Naive thymus-derived CD4-positive, alpha-beta T cell (primary cell): ENCODE data around the gene ANGPT4. TPM values are rescaled to one million over a fixed set of nuclear protein-coding genes. Genes with fewer than 3 reads are reported as not detected.

Experiments
- ATAC-seq: fragments of 150-1000 bp; cut with Tn5 transposase; 2 replicates; pipeline ENCODE4 v1.10.0; 2021; ENCODE audit warnings: mild to moderate bottlenecking, moderate library complexity
- CTCF ChIA-PET: fragments of 350-600 bp; sonication (Branson Sonifier 250); formaldehyde crosslinking; loops from one replicate; lab custom pipeline; 2021; ENCODE audit warnings: antibody characterized with exemption; lab: Charles Lee
- POLR2A ChIA-PET: fragments of 350-600 bp; sonication (Branson Sonifier 250); formaldehyde crosslinking; loops from one replicate; lab custom pipeline; 2021; ENCODE audit warnings: antibody characterized with exemption, inconsistent platforms; lab: Charles Lee
- DNase-seq, 9 donors: peaks; one replicate each; pipeline versions ENCODE4 v3.0.0 to v3.0.0-alpha.2; 2020 to 2022; ENCODE audit warnings: mixed read lengths in 1 of 9
- H3K27ac ChIP-seq: one replicate; pipeline ENCODE4 v1.7.0; 2013; ENCODE audit warnings: mild to moderate bottlenecking, low read depth, low read length, moderate library complexity
- H3K27me3 ChIP-seq, 2 donors: one replicate each; pipeline ENCODE4 v1.7.0; 2013; ENCODE audit warnings: low read length in 2 of 2, mild to moderate bottlenecking in 2 of 2, moderate library complexity in 2 of 2; ENCODE audit not compliant: control insufficient read depth in 2 of 2, insufficient read depth in 2 of 2
- H3K36me3 ChIP-seq, 3 experiments: 1 replicate in 2 of 3; 2 replicates in 1 of 3; pipeline ENCODE4 v1.7.0; 2013; ENCODE audit warnings: low read length in 3 of 3, mild to moderate bottlenecking in 3 of 3, moderate library complexity in 1 of 3; ENCODE audit not compliant: insufficient read depth in 3 of 3, control insufficient read depth in 2 of 3
- H3K4me1 ChIP-seq, 2 donors: one replicate each; pipeline ENCODE4 v1.7.0; 2013; ENCODE audit warnings: low read length in 2 of 2, mild to moderate bottlenecking in 2 of 2, moderate library complexity in 1 of 2; ENCODE audit not compliant: control insufficient read depth in 2 of 2, insufficient read depth in 2 of 2
- H3K4me3 ChIP-seq: 2 replicates; pipeline ENCODE4 v1.7.0; 2013; ENCODE audit warnings: mild to moderate bottlenecking, low read length
- H3K9me3 ChIP-seq, 3 experiments: 1 replicate in 2 of 3; 2 replicates in 1 of 3; pipeline ENCODE4 v1.7.0; 2013; ENCODE audit warnings: low read length in 3 of 3; ENCODE audit not compliant: control insufficient read depth in 2 of 3
- H3K27ac Mint-ChIP-seq, 9 donors: one replicate each; pipeline ENCODE4 v1.8.0; 2020 to 2022; ENCODE audit warnings: mixed read lengths in 9 of 9, mild to moderate bottlenecking in 8 of 9, moderate library complexity in 5 of 9, inconsistent platforms in 2 of 9
- H3K27me3 Mint-ChIP-seq, 5 donors: one replicate each; pipeline ENCODE4 v1.8.0; 2021 to 2022; ENCODE audit warnings: mixed read lengths in 5 of 5, mild to moderate bottlenecking in 1 of 5
- H3K36me3 Mint-ChIP-seq, 5 donors: one replicate each; pipeline ENCODE4 v1.8.0; 2020 to 2022; ENCODE audit warnings: mixed read lengths in 5 of 5, mild to moderate bottlenecking in 3 of 5, inconsistent platforms in 1 of 5
- H3K4me1 Mint-ChIP-seq, 7 donors: one replicate each; pipeline ENCODE4 v1.8.0; 2020 to 2022; ENCODE audit warnings: mixed read lengths in 7 of 7, mild to moderate bottlenecking in 3 of 7, inconsistent platforms in 1 of 7
- H3K4me3 Mint-ChIP-seq, 10 donors: one replicate each; pipeline ENCODE4 v1.8.0; 2020 to 2022; ENCODE audit warnings: mild to moderate bottlenecking in 10 of 10, mixed read lengths in 10 of 10, moderate library complexity in 6 of 10, inconsistent platforms in 2 of 10
- H3K9me3 Mint-ChIP-seq, 11 donors: one replicate each; pipeline ENCODE4 v1.8.0; 2020 to 2022; ENCODE audit warnings: mixed read lengths in 11 of 11, mild to moderate bottlenecking in 4 of 11, inconsistent platforms in 1 of 11, moderate library complexity in 1 of 11
- intact Hi-C, 2 donors: fragments of 100-400 bp; cut with micrococcal nuclease; formaldehyde crosslinking; loops; one replicate each; pipeline ENCODE4 v1.15.1; 2023
- polyA plus RNA-seq, 2 donors: library from polyadenylated mRNA; unstranded; fragments of 300-500 nt; fragmentation: Illumina TruSeq; gene quantifications; one replicate each; pipeline ENCODE4 v1.2.3, GENCODE V29; 2021
- total RNA-seq, 6 experiments: library from RNA in 5 of 6; stranded (reverse) in 5 of 6; gene quantifications; 1 replicate in 5 of 6; 2 replicates in 1 of 6; pipeline ENCODE4 v1.2.3 and lab custom pipeline; 2021 to 2026

Gene ANGPT4
- total and polyA plus RNA-seq, 7 experiments from 2014 or later = not detected

GRCh38 chr20:952196-952795, 36.2 kb upstream of the ANGPT4 start:
- no peaks in the 10 kb centered on the region for H3K36me3 ChIP-seq
- H3K4me3 ChIP-seq = no peak overlapping the region
- CTCF ChIA-PET = interaction anchor here (1.0 kb wide), 2 partner anchors 134 to 261 kb away, joined by 3 read pairs; no protein-coding TSS in a partner anchor
- Mint-ChIP-seq H3K4me3 (no peak overlapping the region), H3K9me3 (no peaks in the 10 kb centered on the region), H3K36me3 (no peaks in the 10 kb centered on the region), H3K27ac (no peak overlapping the region), H3K4me1 (peaks cover 0 to 5% (median 0%) of the 10 kb centered on the region in 7 donors), H3K27me3 (peaks cover 32 to 56% (median 41%) of the 10 kb centered on the region in 5 donors)
- H3K9me3 ChIP-seq = no peaks in the 10 kb centered on the region
- intact Hi-C loops = loop anchor here in 1 of 2 donors (10.0 kb wide), 1 partner anchor 67 kb away; no protein-coding TSS in a partner anchor
- H3K27ac ChIP-seq = no peak overlapping the region
- ATAC-seq (no peak), DNase-seq (no peak)
- no peaks in the 10 kb centered on the region for H3K27me3 ChIP-seq
- no peaks in the 10 kb centered on the region for H3K4me1 ChIP-seq
- POLR2A ChIA-PET = no interaction called here

GRCh38 chr20:951384-952169, 35.4 kb upstream of the ANGPT4 start:
- H3K27me3 ChIP-seq = no peaks in the 10 kb centered on the region
- Mint-ChIP-seq H3K4me3 (no peak overlapping the region), H3K27ac (no peak overlapping the region), H3K9me3 (no peaks in the 10 kb centered on the region), H3K36me3 (no peaks in the 10 kb centered on the region), H3K27me3 (peaks cover 33 to 55% (median 42%) of the 10 kb centered on the region in 5 donors), H3K4me1 (peaks cover 0 to 5% (median 0%) of the 10 kb centered on the region in 7 donors)
- ATAC-seq (no peak), DNase-seq (no peak)
- no peak overlapping the region for H3K4me3 ChIP-seq
- no peaks in the 10 kb centered on the region for H3K36me3 ChIP-seq
- H3K4me1 ChIP-seq = no peaks in the 10 kb centered on the region
- H3K27ac ChIP-seq = no peak overlapping the region
- POLR2A ChIA-PET = no interaction called here
- H3K9me3 ChIP-seq = no peaks in the 10 kb centered on the region
- intact Hi-C loops = loop anchor here in 1 of 2 donors (10.0 kb wide), 1 partner anchor 67 kb away; no protein-coding TSS in a partner anchor
- CTCF ChIA-PET = no interaction called here

- POLR2A ChIA-PET = no interaction called here
- Histone ChIP-seq H3K27ac (no peak overlapping the region), H3K4me3 (no peak overlapping the region), H3K9me3 (no peaks in the 10 kb centered on the region), H3K36me3 (no peaks in the 10 kb centered on the region), H3K27me3 (no peaks in the 10 kb centered on the region), H3K4me1 (no peaks in the 10 kb centered on the region)
- intact Hi-C loops = loop anchor here in 1 of 2 donors (10.0 kb wide), 1 partner anchor 65 kb away; no protein-coding TSS in a partner anchor
- H3K4me1 Mint-ChIP-seq = peaks cover 0 to 5% (median 0%) of the 10 kb centered on the region in 7 donors
- ATAC-seq (no peak), DNase-seq (no peak)
- CTCF ChIA-PET = no interaction called here
- no peaks in the 10 kb centered on the region for H3K9me3 Mint-ChIP-seq
- peaks cover 21 to 47% (median 35%) of the 10 kb centered on the region in 5 donors for H3K27me3 Mint-ChIP-seq
- no peaks in the 10 kb centered on the region for H3K36me3 Mint-ChIP-seq
- H3K27ac Mint-ChIP-seq = no peak overlapping the region
- H3K4me3 Mint-ChIP-seq = no peak overlapping the region
These were observed 33.6 kb upstream of the ANGPT4 start for GRCh38 chr20:949717-950116.

GRCh38 chr20:946826-947225, 30.7 kb upstream of the ANGPT4 start:
- Mint-ChIP-seq H3K27me3 (peaks cover 14 to 37% (median 25%) of the 10 kb centered on the region in 5 donors), H3K36me3 (no peaks in the 10 kb centered on the region), H3K27ac (no peak overlapping the region), H3K9me3 (no peaks in the 10 kb centered on the region), H3K4me3 (no peak overlapping the region), H3K4me1 (peaks cover 0 to 5% (median 0%) of the 10 kb centered on the region in 7 donors)
- Histone ChIP-seq H3K4me3 (no peak overlapping the region), H3K36me3 (no peaks in the 10 kb centered on the region), H3K27ac (no peak overlapping the region), H3K27me3 (no peaks in the 10 kb centered on the region), H3K9me3 (no peaks in the 10 kb centered on the region), H3K4me1 (no peaks in the 10 kb centered on the region)
- DNase-seq (no peak), ATAC-seq (no peak)
- intact Hi-C loops = no loop called here
- CTCF ChIA-PET = interaction anchor here (1.2 to 1.4 kb wide), 4 partner anchors 9 to 129 kb away, joined by 3 to 5 read pairs (median 4); no protein-coding TSS in a partner anchor
- POLR2A ChIA-PET = no interaction called here

GRCh38 chr20:945841-946240, 29.7 kb upstream of the ANGPT4 start:
- DNase-seq (no peak), ATAC-seq (no peak)
- H3K9me3 Mint-ChIP-seq = no peaks in the 10 kb centered on the region
- no peak overlapping the region for H3K27ac Mint-ChIP-seq
- peaks cover 14 to 32% (median 24%) of the 10 kb centered on the region in 5 donors for H3K27me3 Mint-ChIP-seq
- H3K4me3 Mint-ChIP-seq = no peak overlapping the region
- peaks cover 0 to 5% (median 0%) of the 10 kb centered on the region in 7 donors for H3K4me1 Mint-ChIP-seq
- H3K4me3 ChIP-seq = no peak overlapping the region
- intact Hi-C loops = no loop called here
- ChIA-PET CTCF (interaction anchor here (1.2 kb wide), 1 partner anchor 12 kb away, joined by 4 read pairs; no protein-coding TSS in a partner anchor), POLR2A (no interaction called here)
- no peaks in the 10 kb centered on the region for H3K4me1 ChIP-seq
- no peaks in the 10 kb centered on the region for H3K27me3 ChIP-seq
- no peaks in the 10 kb centered on the region for H3K36me3 Mint-ChIP-seq
- no peak overlapping the region for H3K27ac ChIP-seq
- H3K9me3 ChIP-seq = no peaks in the 10 kb centered on the region
- no peaks in the 10 kb centered on the region for H3K36me3 ChIP-seq

GRCh38 chr20:944774-945410, 28.8 kb upstream of the ANGPT4 start:
- Mint-ChIP-seq H3K9me3 (no peaks in the 10 kb centered on the region), H3K27ac (no peak overlapping the region), H3K4me3 (no peak overlapping the region), H3K36me3 (no peaks in the 10 kb centered on the region), H3K4me1 (peaks cover 0 to 5% (median 0%) of the 10 kb centered on the region in 7 donors), H3K27me3 (peaks cover 14 to 36% (median 24%) of the 10 kb centered on the region in 5 donors)
- no peak for ATAC-seq
- POLR2A ChIA-PET = no interaction called here
- no peaks in the 10 kb centered on the region for H3K4me1 ChIP-seq
- no peaks in the 10 kb centered on the region for H3K27me3 ChIP-seq
- no peak for DNase-seq
- H3K36me3 ChIP-seq = no peaks in the 10 kb centered on the region
- no peaks in the 10 kb centered on the region for H3K9me3 ChIP-seq
- H3K27ac ChIP-seq = no peak overlapping the region
- intact Hi-C loops = no loop called here
- H3K4me3 ChIP-seq = no peak overlapping the region
- CTCF ChIA-PET = no interaction called here
